ENCODE data around the gene GALR2.
A peak's percentile ranks its signal among the peaks of the same experiment; 100 is the strongest.

GALR2 gene

GRCh38 chr17:76119409-76120371, 45.1 kb downstream of the GALR2 start:
- in situ Hi-C loops (cut with HindIII; ENCODE audit: low pct_ligation_motif_present, low pct_unique_long_range_greater_than_20kb, low sequenced_read_pairs) = no loop called here
- DNase-seq = no peak

- in situ Hi-C loops (cut with HindIII; ENCODE audit: low pct_ligation_motif_present, low pct_unique_long_range_greater_than_20kb, low sequenced_read_pairs) = no loop called here
- no peak for DNase-seq
Measured at GRCh38 chr17:76120658-76121008, 46.1 kb downstream of the GALR2 start.

GRCh38 chr17:76121932-76122430, 47.4 kb downstream of the GALR2 start:
- no peak for DNase-seq
- in situ Hi-C loops (cut with HindIII; ENCODE audit: low pct_ligation_motif_present, low pct_unique_long_range_greater_than_20kb, low sequenced_read_pairs) = no loop called here

GRCh38 chr17:76122431-76123190, 48.0 kb downstream of the GALR2 start:
- in situ Hi-C loops (cut with HindIII; ENCODE audit: low pct_ligation_motif_present, low pct_unique_long_range_greater_than_20kb, low sequenced_read_pairs) = no loop called here

GRCh38 chr17:76123191-76123499, 48.6 kb downstream of the GALR2 start:
- in situ Hi-C loops (cut with HindIII; ENCODE audit: low pct_ligation_motif_present, low pct_unique_long_range_greater_than_20kb, low sequenced_read_pairs) = no loop called here
- DNase-seq = no peak

More at GRCh38 chr17:76122431-76123190, 48.0 kb downstream of the GALR2 start:
- DNase-seq = no peak

GRCh38 chr17:76123749-76124581, 49.4 kb downstream of the GALR2 start:
- no peak for DNase-seq
- in situ Hi-C loops (cut with HindIII; ENCODE audit: low pct_ligation_motif_present, low pct_unique_long_range_greater_than_20kb, low sequenced_read_pairs) = no loop called here

GRCh38 chr17:76124582-76125390, 50.2 kb downstream of the GALR2 start:
- peak; percentile 28 for DNase-seq
- in situ Hi-C loops (cut with HindIII; ENCODE audit: low pct_ligation_motif_present, low pct_unique_long_range_greater_than_20kb, low sequenced_read_pairs) = no loop called here

GRCh38 chr17:76125391-76125675, 50.8 kb downstream of the GALR2 start:
- in situ Hi-C loops (cut with HindIII; ENCODE audit: low pct_ligation_motif_present, low pct_unique_long_range_greater_than_20kb, low sequenced_read_pairs) = no loop called here
- DNase-seq = no peak

GRCh38 chr17:76125922-76126321, 51.3 kb downstream of the GALR2 start:
- in situ Hi-C loops (cut with HindIII; ENCODE audit: low pct_ligation_motif_present, low pct_unique_long_range_greater_than_20kb, low sequenced_read_pairs) = no loop called here
- DNase-seq = no peak
